Caco-2 (cell line): ENCODE measurements around the gene NACC1. TPM values are rescaled to one million over a fixed set of nuclear protein-coding genes. Genes with fewer than 3 reads are reported as not detected.

Experiments
- BruUV-seq: library from RNA; stranded (reverse); fragments of 400-500 nt; replicated peaks from 2 replicates; lab custom pipeline; 2021; lab: Mats Ljungman, UMichigan
- CTCF ChIA-PET: fragments of 300-600 bp; sonication (Branson Sonifier 250); formaldehyde crosslinking; loops from one replicate; lab custom pipeline; 2022; ENCODE audit warnings: antibody characterized with exemption; lab: Charles Lee
- POLR2A ChIA-PET: fragments of 300-600 bp; sonication (Branson Sonifier 250); formaldehyde crosslinking; loops from one replicate; lab custom pipeline; 2022; ENCODE audit warnings: antibody characterized with exemption; lab: Charles Lee
- DNase-seq, 2 experiments: peaks; one replicate each; pipeline versions ENCODE4 v3.0.0 to v3.0.0-alpha.2; 2020 to 2022
- H3K27me3 ChIP-seq: replicated peaks from 2 replicates; pipeline ENCODE4 v1.6.0; 2011; ENCODE audit warnings: low read length; ENCODE audit not compliant: control insufficient read depth, insufficient read depth
- H3K36me3 ChIP-seq: 2 replicates; pipeline ENCODE4 v1.5.1; 2011; ENCODE audit warnings: low read length; ENCODE audit not compliant: control insufficient read depth, insufficient read depth
- H3K4me1 ChIP-seq: fragments of 250-450 bp; sonication (Bioruptor Pico); 2 replicates; pipeline ENCODE4 v1.5.1; 2020; ENCODE audit warnings: mild to moderate bottlenecking
- H3K4me3 ChIP-seq: 2 replicates; pipeline ENCODE4 v1.5.1; 2011; ENCODE audit warnings: low read depth, mild to moderate bottlenecking, control low read depth, low read length
- H3K9me3 ChIP-seq: fragments of 250-450 bp; sonication (Bioruptor Pico); 2 replicates; pipeline ENCODE4 v1.5.1; 2020; ENCODE audit warnings: mild to moderate bottlenecking, moderate library complexity
- H3K27ac Mint-ChIP-seq: one replicate; pipeline ENCODE4 v1.8.0; 2022; ENCODE audit warnings: mixed read lengths; ENCODE audit not compliant: unreplicated experiment
- H3K27me3 Mint-ChIP-seq: one replicate; pipeline ENCODE4 v1.8.0; 2022; ENCODE audit warnings: mixed read lengths; ENCODE audit not compliant: insufficient read depth, unreplicated experiment
- H3K36me3 Mint-ChIP-seq: one replicate; pipeline ENCODE4 v1.8.0; 2022; ENCODE audit warnings: mild to moderate bottlenecking, mixed read lengths; ENCODE audit not compliant: insufficient read depth, unreplicated experiment
- H3K4me1 Mint-ChIP-seq: one replicate; pipeline ENCODE4 v1.8.0; 2022; ENCODE audit warnings: low read depth, mixed read lengths; ENCODE audit not compliant: unreplicated experiment
- H3K4me3 Mint-ChIP-seq: one replicate; pipeline ENCODE4 v1.8.0; 2022; ENCODE audit warnings: mild to moderate bottlenecking, moderate library complexity, mixed read lengths; ENCODE audit not compliant: unreplicated experiment
- H3K9me3 Mint-ChIP-seq: one replicate; pipeline ENCODE4 v1.8.0; 2022; ENCODE audit warnings: mixed read lengths; ENCODE audit not compliant: unreplicated experiment
- intact Hi-C: fragments of 100-400 bp; cut with micrococcal nuclease; formaldehyde crosslinking; loops from one replicate; pipeline ENCODE4 v1.10.0; 2022; ENCODE audit not compliant: unreplicated experiment
- total RNA-seq: library from RNA; stranded (reverse); gene quantifications from 2 replicates; pipeline ENCODE4 v1.2.3, GENCODE V29; 2022
- TF ChIP-seq, protein P1 (sequence below), 2 experiments: fragments of 200-600 bp in 1 of 2; IDR thresholded peaks; 1 replicate in 1 of 2; 2 replicates in 1 of 2; pipeline versions ENCODE4 v1.5.1 to v1.8.0; 2011 to 2022; ENCODE audit warnings: antibody characterized with exemption in 1 of 2, control low read depth in 1 of 2, inconsistent platforms in 1 of 2, low read depth in 1 of 2, low read length in 1 of 2, mild to moderate bottlenecking in 1 of 2, moderate library complexity in 1 of 2; ENCODE audit not compliant: insufficient read depth in 1 of 2, severe bottlenecking in 1 of 2, unreplicated experiment in 1 of 2

Gene NACC1
- total RNA-seq, 1 experiment from 2014 or later = 89.6 TPM

DNA sequence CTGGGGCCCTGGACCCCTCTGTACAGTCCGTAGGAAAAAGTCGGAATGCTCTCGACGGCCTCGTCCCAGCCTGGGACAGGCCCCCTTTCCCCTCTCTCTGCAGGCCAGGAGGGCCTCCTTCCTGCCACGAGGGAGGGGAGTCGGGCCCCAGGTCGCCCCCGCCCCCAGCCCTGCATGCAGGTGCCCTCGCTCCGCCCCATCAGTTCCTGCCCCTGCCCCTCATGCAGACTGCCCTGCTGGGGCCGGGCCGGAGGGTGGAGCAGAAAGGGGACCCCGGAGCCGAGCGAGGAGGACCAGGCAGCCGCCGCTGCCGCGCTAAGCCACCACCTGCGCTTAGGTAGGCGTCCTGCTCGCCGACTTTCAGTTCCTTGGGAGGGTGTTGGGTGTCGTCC lies 22.7 kb upstream of the NACC1 start:
- H3K27me3 ChIP-seq = no peaks in the 10 kb centered on the region

DNA sequence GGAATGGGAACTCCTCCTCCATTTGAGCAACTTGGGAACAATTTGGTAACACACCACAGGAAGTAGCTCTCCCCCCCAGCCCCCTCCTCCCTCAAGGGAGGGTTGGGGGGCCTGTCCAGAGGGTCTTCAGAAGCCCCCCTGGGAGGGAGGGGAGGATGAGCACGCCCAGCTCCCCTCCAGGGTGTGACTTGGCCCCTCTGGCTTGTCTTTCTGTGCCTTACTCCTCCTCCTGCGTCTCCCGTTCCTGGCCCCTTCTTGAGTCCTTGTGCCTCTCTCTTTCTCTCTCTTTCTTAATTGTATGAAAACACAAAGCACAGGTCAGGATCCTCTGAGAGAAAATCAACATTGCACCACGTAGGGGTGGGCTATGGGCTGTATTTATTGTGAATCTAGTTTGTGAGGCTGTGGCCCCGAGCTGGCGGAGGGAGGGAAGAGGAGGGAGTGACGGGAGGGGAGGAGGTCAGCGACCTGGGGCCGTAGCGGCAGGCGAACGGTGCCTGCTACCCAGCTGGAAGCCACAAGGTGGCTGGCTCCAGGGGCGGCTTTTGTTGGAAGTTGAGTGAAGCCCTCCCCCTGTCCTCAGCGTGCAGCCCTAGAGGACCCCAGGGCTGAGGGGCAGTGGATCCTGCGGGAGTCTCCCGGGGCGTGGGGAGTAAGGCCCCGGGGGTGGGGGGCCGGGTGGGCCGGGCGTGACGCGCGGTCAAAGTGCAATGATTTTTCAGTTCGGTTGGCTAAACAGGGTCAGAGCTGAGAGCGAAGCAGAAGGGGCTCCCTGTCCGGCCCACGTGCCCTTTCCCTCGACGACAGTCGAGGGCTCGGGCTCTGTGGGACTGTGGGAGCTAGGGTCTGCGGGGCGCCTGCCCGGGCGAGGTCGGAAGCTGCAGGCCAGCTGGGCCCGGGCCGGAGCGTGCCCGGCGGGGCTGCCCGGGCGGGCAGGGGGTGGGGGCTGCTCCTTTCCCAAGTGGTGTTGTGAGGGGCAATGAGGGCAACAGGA lies 21.8 kb upstream of the NACC1 start:
- H3K36me3 Mint-ChIP-seq = no peaks in the 10 kb centered on the region
- intact Hi-C loops = no loop called here
- POLR2A ChIA-PET = no interaction called here
- no peaks in the 10 kb centered on the region for H3K9me3 Mint-ChIP-seq
- no peak overlapping the region for H3K4me3 ChIP-seq
- H3K9me3 ChIP-seq = no peaks in the 10 kb centered on the region
- H3K36me3 ChIP-seq = no peaks in the 10 kb centered on the region
- H3K4me1 ChIP-seq = no peaks in the 10 kb centered on the region
- no TSS peak for BruUV-seq
- H3K4me3 Mint-ChIP-seq = peak overlapping the region; percentile 42
- CTCF ChIA-PET = interaction anchor here (0.5 to 4.3 kb wide), 7 partner anchors 11 to 205 kb away, joined by 3 to 64 read pairs (median 3); partner anchors contain the start of gene GCDH
- peaks cover 4% of the 10 kb centered on the region for H3K27me3 Mint-ChIP-seq
- H3K27ac Mint-ChIP-seq = no peak overlapping the region
- DNase-seq = peak; percentile 53 to 69
- TF ChIP-seq, protein P1, sequence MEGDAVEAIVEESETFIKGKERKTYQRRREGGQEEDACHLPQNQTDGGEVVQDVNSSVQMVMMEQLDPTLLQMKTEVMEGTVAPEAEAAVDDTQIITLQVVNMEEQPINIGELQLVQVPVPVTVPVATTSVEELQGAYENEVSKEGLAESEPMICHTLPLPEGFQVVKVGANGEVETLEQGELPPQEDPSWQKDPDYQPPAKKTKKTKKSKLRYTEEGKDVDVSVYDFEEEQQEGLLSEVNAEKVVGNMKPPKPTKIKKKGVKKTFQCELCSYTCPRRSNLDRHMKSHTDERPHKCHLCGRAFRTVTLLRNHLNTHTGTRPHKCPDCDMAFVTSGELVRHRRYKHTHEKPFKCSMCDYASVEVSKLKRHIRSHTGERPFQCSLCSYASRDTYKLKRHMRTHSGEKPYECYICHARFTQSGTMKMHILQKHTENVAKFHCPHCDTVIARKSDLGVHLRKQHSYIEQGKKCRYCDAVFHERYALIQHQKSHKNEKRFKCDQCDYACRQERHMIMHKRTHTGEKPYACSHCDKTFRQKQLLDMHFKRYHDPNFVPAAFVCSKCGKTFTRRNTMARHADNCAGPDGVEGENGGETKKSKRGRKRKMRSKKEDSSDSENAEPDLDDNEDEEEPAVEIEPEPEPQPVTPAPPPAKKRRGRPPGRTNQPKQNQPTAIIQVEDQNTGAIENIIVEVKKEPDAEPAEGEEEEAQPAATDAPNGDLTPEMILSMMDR (IDR thresholded peaks at IDR 0.05; ENCODE audit: insufficient read depth in 1 of 2, low read depth in 1 of 2, low read length in 1 of 2, severe bottlenecking in 1 of 2, unreplicated experiment in 1 of 2) = peak; percentile 35 to 52
- H3K4me1 Mint-ChIP-seq = peaks cover 7% of the 10 kb centered on the region
- H3K27me3 ChIP-seq = no peaks in the 10 kb centered on the region

More for the DNA sequence above, 22.7 kb upstream of the NACC1 start:
- ChIA-PET POLR2A (no interaction called here), CTCF (interaction anchor here (0.7 to 4.3 kb wide), 4 partner anchors 117 to 146 kb away, joined by 3 to 64 read pairs (median 20); no protein-coding TSS in a partner anchor)
- peaks cover 4% of the 10 kb centered on the region for H3K27me3 Mint-ChIP-seq
- H3K4me1 Mint-ChIP-seq = peaks cover 7% of the 10 kb centered on the region
- no TSS peak for BruUV-seq
- Histone ChIP-seq H3K9me3 (no peaks in the 10 kb centered on the region), H3K36me3 (no peaks in the 10 kb centered on the region), H3K4me1 (no peaks in the 10 kb centered on the region), H3K4me3 (no peak overlapping the region)
- intact Hi-C loops = no loop called here
- H3K4me3 Mint-ChIP-seq = no peak overlapping the region
- DNase-seq = no peak
- no peak overlapping the region for H3K27ac Mint-ChIP-seq
- TF ChIP-seq, protein P1 (IDR thresholded peaks at IDR 0.05; ENCODE audit: insufficient read depth in 1 of 2, low read depth in 1 of 2, low read length in 1 of 2, severe bottlenecking in 1 of 2, unreplicated experiment in 1 of 2) = no peak
- no peaks in the 10 kb centered on the region for H3K36me3 Mint-ChIP-seq
- no peaks in the 10 kb centered on the region for H3K9me3 Mint-ChIP-seq

DNA sequence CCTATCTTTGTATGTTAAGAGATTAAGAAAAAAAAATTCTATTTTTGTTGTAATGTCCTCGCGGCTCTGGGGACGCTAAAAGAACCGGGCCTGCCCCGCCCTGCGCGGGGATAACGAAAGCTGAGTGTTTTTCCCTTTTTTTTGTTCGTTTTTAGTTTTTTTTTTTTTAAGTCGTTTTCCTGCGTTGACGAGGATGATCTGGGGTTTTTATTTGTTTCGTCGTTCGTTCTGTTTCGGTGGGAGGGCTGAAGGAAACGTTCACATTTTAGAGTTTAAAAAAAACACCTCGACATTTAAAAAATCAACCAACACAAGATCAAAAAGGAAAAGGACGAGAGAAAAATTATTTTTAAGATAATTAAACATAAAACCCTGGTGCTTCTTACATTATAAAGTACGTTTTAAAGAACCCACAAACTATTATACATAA lies 21.0 kb upstream of the NACC1 start:
- ChIA-PET CTCF (interaction anchor here (0.8 to 4.3 kb wide), 3 partner anchors 28 to 131 kb away, joined by 3 to 64 read pairs (median 6); no protein-coding TSS in a partner anchor), POLR2A (no interaction called here)
- H3K9me3 ChIP-seq = no peaks in the 10 kb centered on the region
- H3K4me1 ChIP-seq = no peaks in the 10 kb centered on the region; the same call in 1 of the 2 replicates
- H3K4me3 ChIP-seq = no peak overlapping the region
- no peaks in the 10 kb centered on the region for H3K36me3 ChIP-seq
- Mint-ChIP-seq H3K27ac (no peak overlapping the region), H3K4me1 (peaks cover 7% of the 10 kb centered on the region), H3K27me3 (peaks cover 4% of the 10 kb centered on the region), H3K4me3 (no peak overlapping the region), H3K9me3 (no peaks in the 10 kb centered on the region), H3K36me3 (no peaks in the 10 kb centered on the region)
- no TSS peak for BruUV-seq
- H3K27me3 ChIP-seq = no peaks in the 10 kb centered on the region
- TF ChIP-seq, protein P1 (IDR thresholded peaks at IDR 0.05; ENCODE audit: insufficient read depth in 1 of 2, low read depth in 1 of 2, low read length in 1 of 2, severe bottlenecking in 1 of 2, unreplicated experiment in 1 of 2) = no peak
- intact Hi-C loops = no loop called here
- DNase-seq = no peak
